HG02970 (cell line): ENCODE measurements around the gene PHLDB1.

Source experiments
- ATAC-seq: cut with Tn5 transposase; IDR thresholded peaks from one replicate; pipeline ENCODE4 v1.9.1; 2021; ENCODE audit warnings: mild to moderate bottlenecking, moderate library complexity, moderate number of reproducible peaks; ENCODE audit not compliant: unreplicated experiment, low FRiP score

Gene PHLDB1

GRCh38 chr11:118621071-118621783 lies 13.8 kb downstream of the PHLDB1 start:
- ATAC-seq, result no peak

DNA sequence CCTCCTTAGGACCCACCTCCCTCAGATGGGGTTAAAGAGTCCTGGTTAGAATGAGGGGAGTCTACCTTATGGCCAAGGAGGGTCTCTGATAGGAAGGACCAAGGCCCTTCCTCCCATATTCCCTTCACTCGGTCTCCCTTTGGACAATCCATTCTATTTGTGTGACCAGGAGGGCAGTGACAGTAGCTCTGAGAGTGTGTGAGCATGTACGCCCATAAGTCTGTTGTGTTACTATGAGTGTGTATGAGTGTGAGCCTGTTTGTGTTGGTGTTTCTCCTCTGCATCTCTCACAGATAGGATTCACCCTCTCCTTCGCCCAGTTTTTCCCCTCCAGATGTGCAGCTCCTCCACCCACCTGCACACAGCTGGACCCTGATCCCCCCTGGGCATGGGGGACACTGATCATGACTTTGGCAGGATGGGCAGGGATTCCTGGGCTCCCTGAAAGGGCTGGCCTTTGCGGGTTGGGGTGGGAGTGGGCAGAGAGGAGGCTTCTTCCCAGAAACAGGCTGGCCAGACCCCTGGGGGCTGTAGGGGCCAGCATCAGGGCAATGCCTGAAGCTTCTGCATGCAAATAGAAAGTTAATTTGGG lies 14.5 kb downstream of the PHLDB1 start:
- ATAC-seq, result no peak

- ATAC-seq, result no peak
These were observed 15.2 kb downstream of the PHLDB1 start for GRCh38 chr11:118622376-118623268.

DNA sequence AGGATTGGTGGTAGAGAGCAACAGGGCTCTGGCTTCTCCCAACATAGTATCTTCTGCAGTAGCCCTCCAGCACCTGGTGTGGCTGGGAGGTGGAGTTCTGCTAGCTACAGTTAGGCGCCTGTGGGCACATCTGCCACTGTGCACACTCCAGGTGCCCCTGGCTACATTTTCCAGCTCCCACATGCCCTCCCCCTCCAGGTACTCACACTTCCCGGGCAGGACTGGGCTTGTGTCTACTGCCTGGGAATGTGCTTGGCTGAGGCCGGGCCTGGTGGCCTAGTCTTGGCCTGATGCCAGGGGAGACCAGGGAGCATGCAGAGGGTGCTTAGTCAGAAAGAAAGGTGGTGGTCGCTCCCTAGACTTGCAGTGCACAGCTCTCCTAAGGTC lies 15.8 kb downstream of the PHLDB1 start:
- no peak for ATAC-seq

- no peak for ATAC-seq
These were observed 17.7 kb downstream of the PHLDB1 start for GRCh38 chr11:118625036-118625690.

- ATAC-seq, result no peak
These were observed 18.6 kb downstream of the PHLDB1 start for GRCh38 chr11:118625976-118626375.

GRCh38 chr11:118627566-118627965 lies 20.2 kb downstream of the PHLDB1 start:
- ATAC-seq, result no peak

GRCh38 chr11:118628031-118628430 lies 20.6 kb downstream of the PHLDB1 start:
- ATAC-seq, result no peak

- no peak for ATAC-seq
These were observed 21.0 kb downstream of the PHLDB1 start for GRCh38 chr11:118628432-118628831.

DNA sequence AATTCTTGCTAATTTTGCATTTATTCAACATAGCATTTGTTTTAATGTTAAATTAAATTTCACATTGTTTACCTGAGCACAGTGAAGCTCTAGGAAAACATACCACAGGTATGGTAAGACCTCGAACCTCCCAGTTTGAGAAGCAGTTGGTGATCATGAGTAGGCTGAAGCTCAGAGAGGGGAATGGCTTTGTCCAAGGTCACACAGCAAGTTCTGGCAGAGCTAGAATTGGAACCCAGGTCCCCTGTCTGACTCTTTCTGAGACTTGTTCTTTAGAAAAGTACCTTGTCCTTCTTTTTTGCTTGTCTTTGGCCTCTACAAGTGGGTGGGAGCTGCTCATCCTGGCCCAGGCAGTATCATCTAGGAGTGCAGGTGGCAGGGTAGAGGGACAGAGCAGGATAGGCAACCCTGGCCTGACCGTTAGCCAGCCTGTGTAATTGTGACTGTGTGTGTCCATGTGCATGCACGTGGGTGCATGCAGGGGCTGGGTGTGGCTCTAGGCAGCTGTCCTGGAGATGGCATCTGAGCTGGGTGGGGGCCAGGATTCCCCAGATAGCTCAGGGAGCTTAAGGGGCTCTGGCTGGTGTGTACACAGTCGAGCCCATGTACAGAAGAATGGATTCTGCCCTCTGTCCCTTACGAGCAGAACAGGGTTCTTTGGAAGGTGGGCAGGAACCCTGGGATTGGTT lies 21.6 kb downstream of the PHLDB1 start:
- no peak for ATAC-seq

GRCh38 chr11:118629761-118630661 lies 22.6 kb downstream of the PHLDB1 start:
- ATAC-seq, result no peak

- no peak for ATAC-seq
These were observed 23.9 kb downstream of the PHLDB1 start for GRCh38 chr11:118631142-118631909.

DNA sequence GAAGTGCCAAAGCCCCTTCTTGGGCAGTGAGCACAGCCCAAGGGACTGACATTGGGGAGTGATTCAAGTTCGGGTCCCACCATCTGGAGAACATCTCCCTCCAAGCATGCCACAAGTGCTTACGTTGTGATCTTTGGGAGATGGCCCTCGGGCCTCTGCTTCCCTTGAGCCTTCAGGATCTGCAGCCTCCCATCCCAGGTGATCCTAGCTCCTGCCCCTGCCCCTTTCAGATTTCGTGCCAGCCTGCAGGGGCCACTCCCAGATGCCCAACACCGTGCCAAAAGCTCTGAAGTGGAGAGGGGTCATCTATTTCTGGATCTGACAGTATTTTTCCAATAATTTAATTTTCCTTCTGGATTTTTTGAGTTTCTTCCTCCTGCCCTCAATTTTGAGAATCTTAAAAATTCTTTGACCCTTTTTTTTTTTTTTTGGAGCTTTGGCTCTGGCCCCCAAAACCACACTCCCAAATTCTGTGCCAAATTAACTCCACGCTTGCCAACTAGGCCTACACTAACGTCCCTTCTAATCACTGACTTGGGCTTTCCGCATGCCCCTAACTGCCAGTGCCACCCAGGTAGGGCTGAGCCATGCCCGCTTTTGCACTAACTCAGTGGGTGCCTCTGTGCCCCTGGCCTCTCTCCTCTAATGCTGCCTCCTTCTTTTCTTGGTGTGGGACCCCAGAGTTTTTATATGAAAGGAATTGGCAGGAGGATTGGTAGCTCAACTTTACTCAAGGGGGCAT lies 25.3 kb downstream of the PHLDB1 start:
- ATAC-seq, result no peak

- no peak for ATAC-seq
These were observed 25.9 kb downstream of the PHLDB1 start for GRCh38 chr11:118633319-118633690.

- no peak for ATAC-seq
These were observed 26.6 kb downstream of the PHLDB1 start for GRCh38 chr11:118633979-118634378.

GRCh38 chr11:118634431-118635236 lies 27.2 kb downstream of the PHLDB1 start:
- ATAC-seq, result no peak

GRCh38 chr11:118635237-118635591 lies 27.8 kb downstream of the PHLDB1 start:
- no peak for ATAC-seq
